ENCODE measurements around the gene EIF4E2. TPM values are rescaled to one million over a fixed set of nuclear protein-coding genes. Genes with fewer than 3 reads are reported as not detected.
"Not testable (repeated sequence)": the region's sequence is repeated elsewhere in the genome, so short reads cannot be mapped to it uniquely, and the experiment has no call there.

Gene EIF4E2
- polyA plus RNA-seq, 1 experiment: 23.1 TPM

DNA sequence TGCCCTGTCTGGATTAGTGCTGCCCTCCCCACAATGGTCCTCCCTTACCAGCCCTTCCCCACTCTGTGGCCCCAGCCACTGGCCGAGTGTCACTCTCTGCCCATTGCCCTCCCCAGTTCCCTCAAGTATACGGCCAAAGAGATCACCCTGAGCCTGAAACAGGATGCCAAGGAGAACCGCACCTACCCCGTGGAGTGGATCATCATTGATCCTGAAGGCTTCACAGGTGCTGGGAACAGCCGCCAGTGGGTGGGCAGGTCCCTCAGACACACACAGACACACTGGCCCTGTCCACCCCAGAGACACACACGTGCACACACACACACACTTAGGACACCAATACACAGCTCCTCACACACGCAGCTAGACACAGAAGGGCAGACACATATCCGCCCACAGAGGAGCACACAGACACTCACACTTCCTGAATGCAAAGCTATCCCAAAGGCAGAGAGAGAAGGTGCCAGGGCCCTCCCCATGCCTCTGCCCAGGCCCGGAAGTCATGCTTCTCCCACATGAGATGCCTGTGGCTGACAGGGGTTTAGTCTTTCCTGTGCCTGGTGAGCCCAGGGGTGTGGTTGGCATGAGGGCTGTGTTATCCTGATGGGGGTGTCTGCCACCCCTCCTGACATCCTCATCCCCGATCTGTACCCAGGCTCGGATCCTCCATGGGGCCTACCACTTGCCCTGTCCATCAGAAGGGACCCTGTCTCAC lies 21.6 kb upstream of the EIF4E2 start:
- H3K36me3 ChIP-seq (ENCODE audit: control insufficient read depth, insufficient read depth, low read length): no peaks in the 10 kb centered on the region
- ChIA-PET CTCF (interaction anchor here (0.6 kb wide), 1 partner anchor 116 kb away, joined by 3 read pairs; no protein-coding TSS in a partner anchor), POLR2A (no interaction called here)
- TF ChIP-seq, protein P1, sequence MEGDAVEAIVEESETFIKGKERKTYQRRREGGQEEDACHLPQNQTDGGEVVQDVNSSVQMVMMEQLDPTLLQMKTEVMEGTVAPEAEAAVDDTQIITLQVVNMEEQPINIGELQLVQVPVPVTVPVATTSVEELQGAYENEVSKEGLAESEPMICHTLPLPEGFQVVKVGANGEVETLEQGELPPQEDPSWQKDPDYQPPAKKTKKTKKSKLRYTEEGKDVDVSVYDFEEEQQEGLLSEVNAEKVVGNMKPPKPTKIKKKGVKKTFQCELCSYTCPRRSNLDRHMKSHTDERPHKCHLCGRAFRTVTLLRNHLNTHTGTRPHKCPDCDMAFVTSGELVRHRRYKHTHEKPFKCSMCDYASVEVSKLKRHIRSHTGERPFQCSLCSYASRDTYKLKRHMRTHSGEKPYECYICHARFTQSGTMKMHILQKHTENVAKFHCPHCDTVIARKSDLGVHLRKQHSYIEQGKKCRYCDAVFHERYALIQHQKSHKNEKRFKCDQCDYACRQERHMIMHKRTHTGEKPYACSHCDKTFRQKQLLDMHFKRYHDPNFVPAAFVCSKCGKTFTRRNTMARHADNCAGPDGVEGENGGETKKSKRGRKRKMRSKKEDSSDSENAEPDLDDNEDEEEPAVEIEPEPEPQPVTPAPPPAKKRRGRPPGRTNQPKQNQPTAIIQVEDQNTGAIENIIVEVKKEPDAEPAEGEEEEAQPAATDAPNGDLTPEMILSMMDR (IDR thresholded peaks at IDR 0.05; ENCODE audit: insufficient read depth, low read depth, low read length): no peak
- H3K4me3 ChIP-seq (ENCODE audit: low read depth, low read length): no peak overlapping the region
- peaks cover 9% of the 10 kb centered on the region for H3K27me3 ChIP-seq (ENCODE audit: control insufficient read depth, insufficient read depth, low read length)
- DNase-seq (ENCODE audit: low read depth): no peak

DNA sequence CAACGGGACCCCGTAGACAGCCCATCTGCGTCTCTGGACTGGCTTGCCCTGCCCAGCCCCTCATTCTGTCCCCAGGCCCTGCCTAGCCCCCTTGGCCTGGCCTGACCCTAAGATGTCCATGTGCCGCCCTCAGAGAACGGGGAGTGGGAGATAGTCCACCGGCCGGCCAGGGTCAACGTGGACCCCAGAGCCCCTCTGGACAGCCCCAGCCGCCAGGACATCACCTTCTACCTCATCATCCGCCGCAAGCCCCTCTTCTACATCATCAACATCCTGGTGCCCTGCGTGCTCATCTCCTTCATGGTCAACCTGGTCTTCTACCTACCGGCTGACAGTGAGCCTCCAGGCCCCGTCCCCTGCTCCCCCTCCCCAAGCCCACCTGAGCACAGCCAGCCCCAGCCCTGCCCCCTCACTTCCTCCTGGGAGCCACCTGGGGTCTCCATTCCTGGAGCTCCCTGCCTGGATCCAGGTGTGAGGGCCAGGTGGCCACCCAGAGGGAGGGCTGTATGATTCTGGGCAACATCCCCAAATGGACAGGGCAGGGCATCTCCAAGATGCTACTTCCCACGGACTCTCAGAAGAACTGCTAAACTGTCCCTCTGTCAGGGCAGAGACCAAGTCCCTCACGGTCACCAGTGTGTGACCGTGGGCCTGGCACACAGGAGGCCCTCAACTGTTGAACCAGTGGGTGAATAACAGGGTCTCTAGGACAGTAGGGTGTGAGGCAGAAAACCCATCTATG lies 20.5 kb upstream of the EIF4E2 start:
- TF ChIP-seq, protein P1 (IDR thresholded peaks at IDR 0.05; ENCODE audit: insufficient read depth, low read depth, low read length): no peak
- H3K4me3 ChIP-seq (ENCODE audit: low read depth, low read length): no peak overlapping the region
- no peak for DNase-seq (ENCODE audit: low read depth)
- CTCF ChIA-PET: interaction anchor here (1.2 kb wide), 1 partner anchor 624 kb away, joined by 4 read pairs; no protein-coding TSS in a partner anchor
- POLR2A ChIA-PET: no interaction called here
- no peaks in the 10 kb centered on the region for H3K36me3 ChIP-seq (ENCODE audit: control insufficient read depth, insufficient read depth, low read length)
- H3K27me3 ChIP-seq (ENCODE audit: control insufficient read depth, insufficient read depth, low read length): peaks cover 3% of the 10 kb centered on the region

DNA sequence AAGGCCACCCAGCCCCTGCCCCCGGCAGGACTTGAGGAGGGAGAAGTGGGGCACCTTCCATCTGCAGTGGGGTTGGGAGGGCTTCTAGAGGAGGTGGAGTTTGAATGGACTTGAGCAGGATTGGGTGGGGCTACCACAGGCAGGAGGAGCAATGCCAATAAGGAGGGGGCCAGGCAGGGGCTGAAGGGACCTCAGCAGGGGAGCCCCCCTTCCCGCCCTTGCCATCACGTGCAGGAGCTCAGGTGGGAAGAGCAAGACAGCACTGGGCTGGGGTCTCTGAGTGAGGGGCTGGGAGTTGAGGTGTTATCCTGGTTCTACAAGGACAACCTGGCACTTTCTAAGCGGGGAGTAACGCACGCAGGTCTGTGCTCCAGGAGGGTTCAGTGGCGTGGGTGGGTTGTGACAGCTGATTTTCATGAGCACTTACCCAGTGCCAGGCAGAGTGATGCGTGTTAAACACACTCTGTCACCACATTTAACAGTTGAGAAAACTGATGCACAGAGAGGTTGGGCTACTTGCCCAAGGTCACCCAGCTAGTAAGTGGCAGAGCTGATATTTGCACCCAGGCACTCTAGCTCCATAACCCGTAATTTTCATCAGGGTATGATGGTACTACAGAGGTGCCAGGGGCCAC lies 19.7 kb upstream of the EIF4E2 start:
- POLR2A ChIA-PET: no interaction called here
- TF ChIP-seq, protein P1 (IDR thresholded peaks at IDR 0.05; ENCODE audit: insufficient read depth, low read depth, low read length): no peak
- peaks cover 1% of the 10 kb centered on the region for H3K27me3 ChIP-seq (ENCODE audit: control insufficient read depth, insufficient read depth, low read length)
- CTCF ChIA-PET: interaction anchor here (1.2 to 4.4 kb wide), 2 partner anchors 8 to 625 kb away, joined by 4 to 29 read pairs; no protein-coding TSS in a partner anchor
- no peak overlapping the region for H3K4me3 ChIP-seq (ENCODE audit: low read depth, low read length)
- no peak for DNase-seq (ENCODE audit: low read depth)
- H3K36me3 ChIP-seq (ENCODE audit: control insufficient read depth, insufficient read depth, low read length): no peaks in the 10 kb centered on the region

DNA sequence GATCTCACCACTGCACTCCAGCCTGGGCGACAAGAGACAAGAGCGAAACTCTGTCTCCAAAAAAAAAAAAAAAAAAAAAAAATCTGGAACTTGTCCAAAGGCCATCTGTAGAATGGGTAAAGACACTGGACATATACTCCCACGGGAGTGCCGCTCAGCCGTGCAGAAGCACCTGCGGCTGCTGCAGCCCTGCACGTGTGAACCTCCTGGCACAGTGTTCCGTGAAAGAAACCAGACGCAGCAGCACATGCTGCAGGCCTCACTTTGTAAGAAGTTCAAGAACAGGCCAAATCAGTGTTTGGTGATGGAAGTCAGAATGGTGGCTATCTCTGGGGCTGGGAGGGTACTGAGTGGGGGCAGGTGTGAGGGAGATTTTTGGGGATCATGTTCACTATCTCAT lies 18.1 kb upstream of the EIF4E2 start:
- CTCF ChIA-PET: interaction anchor here (0.6 to 4.4 kb wide), 2 partner anchors 10 to 910 kb away, joined by 3 to 29 read pairs; no protein-coding TSS in a partner anchor
- Histone ChIP-seq H3K27me3 (ENCODE audit: control insufficient read depth, insufficient read depth, low read length) (peaks cover 1% of the 10 kb centered on the region), H3K4me3 (ENCODE audit: low read depth, low read length) (no peak overlapping the region), H3K36me3 (ENCODE audit: control insufficient read depth, insufficient read depth, low read length) (no peaks in the 10 kb centered on the region)
- POLR2A ChIA-PET: no interaction called here
- TF ChIP-seq, protein P1 (IDR thresholded peaks at IDR 0.05; ENCODE audit: insufficient read depth, low read depth, low read length): no peak
- DNase-seq (ENCODE audit: low read depth): no peak

DNA sequence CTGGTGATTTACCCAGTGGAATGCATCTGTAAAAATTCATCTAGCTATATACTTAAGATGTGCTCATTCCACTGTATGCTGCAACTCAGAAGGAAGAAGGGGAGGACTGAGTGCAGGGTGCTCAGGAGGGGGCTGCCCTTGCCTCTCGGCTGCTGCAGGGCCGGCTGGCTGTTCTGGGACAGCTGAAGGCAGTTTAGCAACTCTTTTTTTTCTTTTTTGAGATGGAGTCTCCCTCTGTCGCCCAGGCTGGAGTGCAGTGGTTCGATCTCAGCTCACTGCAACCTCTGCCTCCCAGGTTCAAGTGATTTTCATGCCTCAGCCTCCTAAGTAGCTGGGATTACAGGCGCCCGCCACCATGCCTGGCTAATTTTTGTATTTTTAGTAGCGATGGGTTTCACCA lies 17.7 kb upstream of the EIF4E2 start:
- POLR2A ChIA-PET; H3K4me3 ChIP-seq (ENCODE audit: low read depth, low read length); DNase-seq (ENCODE audit: low read depth); H3K27me3 ChIP-seq (ENCODE audit: control insufficient read depth, insufficient read depth, low read length); H3K36me3 ChIP-seq (ENCODE audit: control insufficient read depth, insufficient read depth, low read length): not testable (repeated sequence)
- CTCF ChIA-PET: interaction anchor here (0.6 to 4.4 kb wide), 2 partner anchors 10 to 910 kb away, joined by 3 to 29 read pairs; no protein-coding TSS in a partner anchor

Data from BJ (cell line).